K562 (cell line): ENCODE measurements around the gene LRRC1.

Experiments used
- CTCF ChIP-seq, 3 experiments: IDR thresholded peaks in 2 of 3; conservative IDR thresholded peaks in 1 of 3; 2 replicates each; pipeline ENCODE4 v1.5.1; 2011 to 2012; ENCODE audit warnings: low read length in 3 of 3, mild to moderate bottlenecking in 3 of 3, control low read depth in 2 of 3, improper control_type of control experiment in 1 of 3, inconsistent platforms in 1 of 3, low read depth in 1 of 3, mixed read lengths in 1 of 3, moderate library complexity in 1 of 3; ENCODE audit not compliant: insufficient read depth in 2 of 3
- EZH2 ChIP-seq: IDR thresholded peaks from 2 replicates; pipeline ENCODE4 v1.6.1; 2012; ENCODE audit warnings: low read depth, mild to moderate bottlenecking, inconsistent platforms, low read length, borderline replicate concordance
- IRF2 ChIP-seq: sonication (generic); formaldehyde crosslinking; IDR thresholded peaks from 2 replicates; pipeline ENCODE4 v1.8.1; 2022; ENCODE audit warnings: mild to moderate bottlenecking, missing genetic modification reagents
- POLR2G ChIP-seq: fragments of 200-400 bp; formaldehyde crosslinking; IDR thresholded peaks from 2 replicates; pipeline ENCODE4 v1.6.1; 2017; ENCODE audit warnings: low read depth, mild to moderate bottlenecking, antibody characterized with exemption, low read length, moderate library complexity
- TCF3 ChIP-seq: sonication (generic); formaldehyde crosslinking; IDR thresholded peaks from 2 replicates; pipeline ENCODE4 v1.4.0; 2020; ENCODE audit warnings: mild to moderate bottlenecking, missing genetic modification reagents
- YY1 ChIP-seq, 3 experiments: IDR thresholded peaks; 2 replicates each; pipeline ENCODE4 v1.6.1; 2011; ENCODE audit warnings: low read length in 2 of 3, mild to moderate bottlenecking in 2 of 3, moderate library complexity in 2 of 3, borderline replicate concordance in 1 of 3, control low read depth in 1 of 3, low read depth in 1 of 3; ENCODE audit not compliant: insufficient read depth in 3 of 3, insufficient replicate concordance in 2 of 3, control insufficient read depth in 1 of 3, insufficient read length in 1 of 3; ENCODE audit errors: extremely low read depth in 1 of 3
- ZKSCAN1 ChIP-seq: fragments of 150-350 bp; IDR thresholded peaks from 2 replicates; pipeline ENCODE4 v1.6.1; 2016; ENCODE audit warnings: low read depth, low read length

GRCh38 chr6:53845280-53846195, 50.7 kb downstream of the LRRC1 start:
- TF ChIP-seq CTCF (IDR thresholded peaks at IDR 0.05 in 2 of 3, conservative IDR thresholded peaks at IDR 0.05 in 1 of 3; ENCODE audit: insufficient read depth in 2 of 3, low read depth in 1 of 3, low read length in 3 of 3) (no peak), TCF3 (CRISPR knock-in tag) (no peak), POLR2G (no peak), ZKSCAN1 (no peak), YY1 (IDR thresholded peaks at IDR 0.05; ENCODE audit: borderline replicate concordance in 1 of 3, control insufficient read depth in 1 of 3, extremely low read depth in 1 of 3, insufficient read depth in 3 of 3, insufficient read length in 1 of 3, insufficient replicate concordance in 2 of 3, low read depth in 1 of 3, low read length in 2 of 3) (no peak), IRF2 (no peak), EZH2 (no peak)
